GM21390 (cell line): ENCODE results near the gene CERK.

Experiments
- ATAC-seq: cut with Tn5 transposase; IDR thresholded peaks from one replicate; pipeline ENCODE4 v1.9.1; 2021; ENCODE audit not compliant: unreplicated experiment

Gene CERK

GRCh38 chr22:46664301-46664855, 73.7 kb downstream of the CERK start:
- ATAC-seq = no peak

DNA sequence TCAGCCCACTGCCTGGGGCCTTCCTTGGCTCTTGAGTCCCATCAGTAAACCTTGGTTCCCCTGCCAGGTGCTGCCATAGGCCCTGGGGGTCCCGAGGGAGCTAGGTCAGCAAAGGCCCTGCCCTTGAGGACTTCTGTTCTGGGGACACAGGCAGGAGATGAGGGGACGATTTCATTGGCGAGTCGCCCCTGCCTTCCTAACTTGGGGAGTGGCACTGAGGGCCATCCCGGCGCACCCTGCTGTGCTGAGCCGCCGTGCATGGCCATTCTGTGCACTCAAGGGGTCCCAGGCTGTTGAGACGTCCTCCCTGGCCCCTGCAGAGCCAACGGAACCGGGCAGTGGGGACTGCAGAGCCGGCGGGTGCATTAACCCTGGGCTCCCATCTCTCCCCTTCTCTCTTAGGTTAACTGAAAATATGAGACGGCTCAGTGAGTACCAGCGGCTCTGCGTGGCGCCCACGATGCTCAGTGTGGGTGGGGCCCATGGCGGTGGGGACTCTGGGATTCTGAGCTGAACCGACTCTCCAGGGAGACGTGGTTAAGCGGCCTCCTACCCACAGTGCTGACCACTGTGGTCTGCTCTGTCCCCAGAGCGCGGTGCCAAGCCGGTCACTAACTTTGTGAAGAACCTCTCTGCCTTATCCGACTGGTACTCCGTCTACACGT, 74.5 kb downstream of the CERK start:
- ATAC-seq = no peak

- ATAC-seq = no peak
These were observed 75.1 kb downstream of the CERK start for GRCh38 chr22:46663001-46663400.

DNA sequence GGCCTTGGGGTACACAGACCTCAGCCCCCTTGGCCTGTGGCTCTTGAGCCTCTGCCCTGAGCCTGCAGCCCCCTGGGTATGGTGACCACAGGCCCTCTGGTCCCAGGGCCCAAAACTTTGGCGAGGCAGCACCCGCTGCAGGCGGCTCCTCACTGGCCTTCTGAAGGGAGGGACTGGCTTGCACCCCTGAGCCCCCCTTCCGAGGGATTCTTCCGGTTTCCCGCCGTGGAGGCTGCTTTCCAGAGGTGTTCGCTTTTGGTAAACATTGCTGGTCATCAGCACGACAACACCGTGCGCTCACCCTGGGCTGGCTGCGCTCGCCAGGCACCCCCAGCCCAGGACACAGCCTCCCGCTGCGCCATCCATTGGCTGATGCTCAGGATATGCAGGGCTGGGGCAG, 75.8 kb downstream of the CERK start:
- ATAC-seq = no peak

DNA sequence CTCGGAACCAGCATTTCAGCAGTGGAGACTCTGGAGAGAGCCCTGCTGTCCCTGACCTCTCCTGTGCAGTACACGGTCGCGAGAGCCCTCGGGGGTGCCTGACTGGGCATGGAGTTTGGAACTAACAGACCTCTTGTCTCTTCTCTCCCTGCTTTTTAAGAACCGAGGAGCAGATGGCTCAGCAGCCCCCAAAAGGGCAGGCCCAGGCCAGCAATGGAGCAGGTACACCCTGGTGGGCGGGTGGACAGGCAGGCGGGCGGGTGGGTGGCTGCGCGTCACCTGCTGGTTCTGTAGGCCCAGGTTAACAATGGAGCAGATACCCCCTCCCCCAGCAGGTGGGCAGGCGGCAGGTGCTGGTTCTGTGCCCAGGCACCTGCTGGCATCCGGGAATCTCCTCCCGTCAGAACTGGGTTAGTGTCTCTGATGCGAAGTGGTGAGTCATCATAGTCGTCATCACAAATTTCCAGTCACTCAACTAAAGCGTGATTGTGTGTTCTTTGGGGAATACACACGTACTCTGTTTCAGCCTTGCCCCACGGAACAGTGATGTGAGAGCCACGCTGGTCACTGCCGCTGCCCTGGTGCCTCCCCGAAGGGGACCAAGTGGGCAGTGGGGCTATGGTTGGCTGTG, 76.7 kb downstream of the CERK start:
- no peak for ATAC-seq

DNA sequence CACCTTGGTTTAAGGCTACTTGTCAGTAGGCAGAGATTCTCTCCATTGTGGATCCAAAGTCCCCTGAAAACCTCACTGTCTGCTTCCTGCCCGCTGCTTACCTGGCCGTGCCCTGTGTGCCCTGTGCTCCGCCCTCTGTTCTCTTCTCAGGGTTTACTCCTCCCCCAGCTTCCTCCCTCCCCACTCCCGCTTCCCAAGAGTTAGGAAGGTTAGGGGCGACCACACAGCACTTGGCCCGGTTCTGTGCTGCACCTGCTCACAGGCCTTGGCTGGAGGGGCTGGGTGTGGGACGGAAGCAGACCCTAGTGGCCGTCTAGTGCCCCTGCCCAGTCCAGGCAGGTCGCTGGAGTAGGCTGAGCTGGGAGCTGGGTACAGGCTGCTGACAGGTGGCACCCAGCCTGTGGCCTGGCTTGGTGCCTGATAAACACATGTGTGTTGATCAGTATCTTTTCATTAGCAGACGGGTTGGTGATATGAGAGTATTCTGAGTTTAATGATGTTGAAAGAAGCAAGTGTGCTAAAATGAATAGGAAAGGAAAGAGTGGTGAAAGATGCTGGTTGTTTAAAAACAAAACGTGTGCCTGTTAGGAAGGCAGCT, 77.3 kb downstream of the CERK start:
- ATAC-seq = no peak

- no peak for ATAC-seq
These were observed 78.3 kb downstream of the CERK start for GRCh38 chr22:46659791-46660186.

DNA sequence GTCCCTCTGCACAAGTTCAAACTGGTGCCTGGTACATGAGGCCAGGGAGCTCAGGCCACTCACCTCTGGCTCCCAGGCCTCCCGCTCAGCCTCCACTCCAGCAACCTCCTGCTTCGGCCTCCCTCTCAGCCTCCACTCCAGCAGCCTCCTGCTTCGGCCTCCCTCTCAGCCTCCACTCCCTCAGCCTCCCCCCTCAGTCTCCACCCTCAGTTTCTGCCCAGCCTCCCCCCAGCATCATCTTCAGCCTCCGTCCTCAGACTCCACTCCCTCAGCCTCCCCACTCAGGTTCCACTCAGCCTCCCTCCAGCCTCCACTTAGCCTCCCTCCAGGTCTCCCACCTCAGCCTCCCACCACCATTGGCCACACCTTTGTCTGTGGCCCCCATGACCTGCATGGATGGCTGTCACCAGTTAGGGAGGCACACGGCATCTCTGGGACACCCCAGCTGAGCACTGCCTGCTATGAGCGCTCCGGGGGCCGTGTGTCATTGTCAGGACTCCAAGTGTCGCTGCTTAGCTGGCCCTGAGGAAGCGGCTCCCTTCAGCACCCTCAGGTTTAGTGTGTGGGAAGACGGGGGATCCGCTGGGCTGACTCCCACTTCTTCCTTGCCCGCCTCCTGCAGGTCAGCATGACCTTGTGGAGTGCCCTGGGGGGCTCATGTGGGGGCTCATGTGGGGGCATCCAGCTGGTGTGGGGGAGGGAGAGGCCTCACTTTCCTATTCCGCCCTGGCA, 78.8 kb downstream of the CERK start:
- ATAC-seq = no peak

- ATAC-seq = no peak
These were observed 79.8 kb downstream of the CERK start for GRCh38 chr22:46657996-46658947.

GRCh38 chr22:46657655-46657953, 80.4 kb downstream of the CERK start:
- ATAC-seq = no peak

GRCh38 chr22:46656856-46657654, 81.0 kb downstream of the CERK start:
- ATAC-seq = no peak

- ATAC-seq = no peak
These were observed 82.0 kb downstream of the CERK start for GRCh38 chr22:46655861-46656608.

DNA sequence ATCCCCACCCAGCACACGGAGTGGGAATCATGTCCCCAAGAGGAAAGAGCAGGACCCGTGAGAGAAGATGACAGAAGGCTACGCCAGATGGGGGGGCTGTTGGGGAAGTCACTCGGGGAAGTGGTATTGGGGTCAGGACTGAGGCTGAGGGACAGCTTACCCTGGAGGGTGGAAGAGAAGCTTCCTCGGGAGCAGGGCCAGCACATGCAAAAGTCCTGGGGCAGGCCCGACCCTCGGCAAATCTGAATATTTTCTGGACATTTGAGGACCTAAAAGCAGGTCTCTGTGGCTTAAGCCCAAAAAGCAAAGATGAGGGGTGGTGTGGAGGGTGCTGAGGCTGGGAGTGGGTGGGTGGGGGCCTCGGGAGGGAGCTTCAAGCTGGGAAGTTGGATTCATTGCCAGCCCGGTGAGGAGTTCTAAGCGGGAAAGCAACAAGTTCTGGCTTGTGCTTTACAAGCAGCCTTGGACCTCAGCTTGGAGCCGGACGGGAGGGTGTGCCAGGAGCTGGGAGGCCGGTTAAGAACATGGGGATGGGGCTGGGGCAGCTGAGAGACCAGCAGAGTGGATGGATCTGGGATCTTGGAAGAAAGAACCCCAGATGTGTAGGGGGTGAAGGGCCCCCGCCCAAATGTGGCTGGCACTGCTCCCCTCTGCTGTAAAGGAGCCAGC, 83.0 kb downstream of the CERK start:
- ATAC-seq = no peak

GRCh38 chr22:46654426-46654825, 83.6 kb downstream of the CERK start:
- no peak for ATAC-seq

GRCh38 chr22:46653596-46653995, 84.5 kb downstream of the CERK start:
- no peak for ATAC-seq

GRCh38 chr22:46652847-46653331, 85.2 kb downstream of the CERK start:
- ATAC-seq = no peak

- no peak for ATAC-seq
These were observed 85.8 kb downstream of the CERK start for GRCh38 chr22:46652081-46652846.

GRCh38 chr22:46651316-46651715, 86.7 kb downstream of the CERK start:
- ATAC-seq = no peak
